Medulla oblongata (tissue), 1 donor: Measurements from ENCODE around the gene ZNF668.
A peak's percentile ranks its signal among the peaks of the same experiment; 100 is the strongest.
"Not testable (repeated sequence)": the region's sequence is repeated elsewhere in the genome, so short reads cannot be mapped to it uniquely, and the experiment has no call there.

Experiments used
- DNase-seq: peaks from one replicate; pipeline ENCODE4 v3.0.0-alpha.2; 2015; ENCODE audit errors: extremely low spot score

Gene ZNF668

GRCh38 chr16:31061126-31061812 is 12.8 kb downstream of the ZNF668 start:
- no peak for DNase-seq

- DNase-seq: no peak
Observed at GRCh38 chr16:31055613-31056012, 18.4 kb downstream of the ZNF668 start.

GRCh38 chr16:31052114-31052513 is 21.9 kb downstream of the ZNF668 start:
- DNase-seq: no peak

- no peak for DNase-seq
Observed at GRCh38 chr16:31050280-31051030, 23.6 kb downstream of the ZNF668 start.

GRCh38 chr16:31043898-31044481 is 30.1 kb downstream of the ZNF668 start:
- DNase-seq: no peak

GRCh38 chr16:31043352-31043751 is 30.7 kb downstream of the ZNF668 start:
- DNase-seq: no peak

- DNase-seq: no peak
Observed at GRCh38 chr16:31042866-31043265, 31.2 kb downstream of the ZNF668 start.

- DNase-seq: peak; percentile 64
Observed at GRCh38 chr16:31038993-31039392, 35.0 kb downstream of the ZNF668 start.

- no peak for DNase-seq
Observed at GRCh38 chr16:31036691-31037090, 37.3 kb downstream of the ZNF668 start.

GRCh38 chr16:31033709-31034492 is 40.1 kb downstream of the ZNF668 start:
- peak; percentile 97 for DNase-seq

GRCh38 chr16:31032736-31033708 is 41.0 kb downstream of the ZNF668 start, which contains the start of gene STX4:
STX4 (plus strand) TSS chr16:31033558; CDS start chr16:31033806, 248 bp downstream.
- peak; percentile 100 for DNase-seq

GRCh38 chr16:31031276-31031675 is 42.8 kb downstream of the ZNF668 start:
- no peak for DNase-seq

- no peak for DNase-seq
Observed at GRCh38 chr16:31029272-31029671, 44.8 kb downstream of the ZNF668 start.

- no peak for DNase-seq
Observed at GRCh38 chr16:31025339-31025738, 48.7 kb downstream of the ZNF668 start.

GRCh38 chr16:31023627-31024226 is 50.3 kb downstream of the ZNF668 start:
- no peak for DNase-seq

GRCh38 chr16:31023252-31023602 is 50.8 kb downstream of the ZNF668 start:
- DNase-seq: no peak

GRCh38 chr16:31022544-31023251 is 51.3 kb downstream of the ZNF668 start:
- DNase-seq: no peak

- DNase-seq: no peak
Observed at GRCh38 chr16:31020536-31020935, 53.5 kb downstream of the ZNF668 start.

- not testable (repeated sequence) for DNase-seq
Observed at GRCh38 chr16:31017756-31018155, 56.3 kb downstream of the ZNF668 start.

- DNase-seq: no peak
Observed at GRCh38 chr16:31016018-31016417, 58.0 kb downstream of the ZNF668 start.
